ENCODE measurements around the gene ATXN1.

ATXN1 gene

DNA sequence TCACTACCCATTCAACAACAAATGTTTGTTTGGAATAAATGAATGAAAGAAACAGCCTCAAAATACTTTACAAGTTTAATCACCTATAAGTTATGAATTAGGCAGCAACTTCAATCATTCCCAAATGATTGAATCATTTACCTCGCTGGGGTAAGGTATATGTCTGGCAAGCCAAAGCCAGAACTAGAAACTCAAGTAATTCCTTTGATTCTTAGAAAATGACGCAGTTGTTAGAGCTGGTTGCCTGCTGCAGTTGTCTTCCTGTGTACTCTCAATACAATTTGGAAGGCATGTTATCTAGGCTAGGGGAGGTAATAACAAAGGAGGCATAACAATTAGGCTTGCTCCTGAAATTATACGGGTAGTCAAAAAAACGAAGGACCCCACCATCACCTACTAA lies 160.6 kb downstream of the ATXN1 start:
- no peak for DNase-seq

DNA sequence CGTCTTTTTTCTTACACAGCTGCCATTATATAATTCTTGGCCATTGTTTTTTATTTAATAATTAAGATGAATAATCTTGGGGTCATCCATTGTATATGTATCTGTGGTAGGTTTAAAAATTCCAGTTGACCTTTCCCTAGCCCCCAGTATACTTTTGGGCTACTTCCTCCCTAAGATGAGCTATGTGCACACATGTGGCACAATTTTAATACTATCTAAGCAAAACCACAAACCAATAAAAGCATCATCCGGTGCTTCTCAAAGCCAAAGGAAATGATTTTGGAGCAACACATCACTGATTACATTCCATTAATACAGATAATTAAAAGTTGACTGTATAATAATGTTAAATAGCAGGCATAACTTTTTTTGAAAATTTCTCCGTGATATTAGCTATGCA lies 161.2 kb downstream of the ATXN1 start:
- no peak for DNase-seq

DNA sequence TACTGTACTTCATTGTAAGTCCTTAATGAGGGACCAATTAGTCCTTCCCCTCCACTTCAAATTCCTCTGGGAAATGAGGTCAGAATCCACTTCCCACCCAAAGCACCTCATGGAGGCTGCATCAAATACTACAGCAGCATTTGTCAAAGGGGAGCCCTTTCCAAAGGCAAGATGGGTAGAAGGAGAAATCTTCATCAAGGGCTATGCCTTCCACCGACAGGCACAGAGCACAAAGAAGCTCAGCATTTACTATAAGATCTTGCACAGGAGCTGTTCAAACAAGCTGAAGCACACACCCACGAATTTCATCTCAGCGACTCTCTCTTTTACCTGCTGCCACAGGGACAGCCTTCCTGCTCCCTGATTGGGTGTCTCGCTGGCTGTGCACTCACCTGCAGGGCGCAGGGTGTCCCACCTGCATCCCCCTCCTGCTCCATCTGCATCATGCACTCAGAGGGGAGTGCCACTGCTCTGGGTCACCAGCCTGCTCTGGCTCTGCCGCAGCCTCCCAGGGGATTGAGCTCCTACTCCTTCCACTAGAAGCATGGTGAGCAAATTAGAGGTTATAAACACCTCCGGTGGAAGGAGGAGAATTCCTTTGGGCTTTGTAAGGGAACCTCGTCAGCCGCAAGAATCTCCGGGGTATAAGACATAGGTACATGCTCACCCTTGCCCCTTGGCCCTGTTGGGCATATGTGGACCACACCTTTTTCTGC lies 164.5 kb downstream of the ATXN1 start:
- no peak for DNase-seq

DNA sequence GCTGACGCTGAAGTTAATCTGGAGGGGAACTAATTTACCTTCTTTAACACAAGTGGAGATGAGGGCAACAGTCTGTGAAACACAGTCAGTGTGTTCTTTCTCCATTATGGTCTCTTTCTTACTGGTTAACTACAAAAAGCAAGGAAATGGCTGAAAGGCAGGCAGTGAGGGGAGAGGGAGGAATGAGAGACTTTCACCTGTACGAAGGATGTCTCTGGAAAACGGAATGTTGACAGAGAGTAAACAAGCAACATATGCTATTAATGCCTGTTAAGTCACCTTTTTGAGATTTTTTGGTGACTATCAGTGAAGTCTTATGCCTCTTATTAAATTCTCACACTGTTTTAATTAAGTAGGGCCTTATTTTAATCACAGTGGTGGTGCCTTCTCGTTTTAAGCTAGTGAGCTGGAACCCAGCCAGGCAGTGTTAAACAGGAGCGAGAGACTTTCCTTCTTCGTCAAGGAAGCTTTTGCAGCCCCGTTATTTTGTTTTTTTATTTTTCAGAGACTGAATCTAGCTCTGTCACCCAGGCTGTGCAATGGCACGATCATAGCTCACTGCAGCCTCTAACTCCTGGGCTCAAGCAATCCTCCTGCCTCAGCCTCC lies 165.6 kb downstream of the ATXN1 start:
- DNase-seq = no peak

DNA sequence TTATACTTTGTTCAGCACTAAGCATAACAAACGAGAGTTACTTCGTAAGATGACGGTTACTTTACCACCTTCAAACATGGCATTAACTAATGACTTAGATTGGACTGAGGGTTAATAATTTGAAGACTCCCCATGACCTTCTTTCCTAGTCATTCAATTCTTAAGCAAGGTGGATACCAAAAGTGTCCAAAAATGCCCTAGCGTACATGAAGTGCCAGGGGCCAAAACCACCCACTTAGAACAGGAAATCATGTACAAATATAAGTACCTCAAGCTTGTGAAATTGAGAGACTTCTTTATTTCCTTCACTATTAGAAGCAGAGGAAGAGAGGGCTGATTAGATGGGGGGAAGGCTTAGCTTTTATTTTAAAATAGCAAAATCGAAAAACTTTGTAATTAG lies 166.4 kb downstream of the ATXN1 start:
- no peak for DNase-seq

DNA sequence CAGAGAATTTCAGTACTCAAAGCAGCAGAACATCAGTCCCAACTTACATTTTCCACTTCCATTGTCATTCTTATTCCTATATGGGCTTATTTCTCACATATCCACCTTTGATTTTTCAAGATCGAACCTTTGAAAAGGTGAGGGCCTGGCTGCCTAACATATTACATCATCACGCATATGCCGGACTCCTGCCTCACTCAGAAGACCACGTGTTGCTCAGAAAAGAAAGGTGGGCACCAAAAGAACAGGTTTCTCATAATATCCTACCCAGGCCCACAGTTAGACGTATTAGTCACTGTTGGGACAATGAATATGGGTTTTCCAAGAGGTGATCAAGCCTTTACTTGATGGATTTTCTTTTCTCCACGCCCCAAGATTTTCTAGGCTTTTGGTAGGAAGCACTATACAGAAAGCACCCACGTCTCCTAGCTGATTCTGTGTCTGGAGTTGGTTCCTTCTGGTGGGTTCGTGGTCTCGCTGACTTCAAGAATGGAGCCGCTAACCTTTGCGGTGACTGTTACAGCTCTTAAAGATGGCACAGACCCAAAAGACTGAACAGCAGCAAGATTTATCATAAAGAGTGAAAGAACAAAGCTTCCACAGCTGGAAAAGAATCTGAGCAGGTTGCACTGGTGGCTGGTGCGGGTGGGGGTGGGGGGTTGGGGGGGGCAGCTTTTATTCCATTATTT lies 168.9 kb downstream of the ATXN1 start:
- DNase-seq = no peak

DNA sequence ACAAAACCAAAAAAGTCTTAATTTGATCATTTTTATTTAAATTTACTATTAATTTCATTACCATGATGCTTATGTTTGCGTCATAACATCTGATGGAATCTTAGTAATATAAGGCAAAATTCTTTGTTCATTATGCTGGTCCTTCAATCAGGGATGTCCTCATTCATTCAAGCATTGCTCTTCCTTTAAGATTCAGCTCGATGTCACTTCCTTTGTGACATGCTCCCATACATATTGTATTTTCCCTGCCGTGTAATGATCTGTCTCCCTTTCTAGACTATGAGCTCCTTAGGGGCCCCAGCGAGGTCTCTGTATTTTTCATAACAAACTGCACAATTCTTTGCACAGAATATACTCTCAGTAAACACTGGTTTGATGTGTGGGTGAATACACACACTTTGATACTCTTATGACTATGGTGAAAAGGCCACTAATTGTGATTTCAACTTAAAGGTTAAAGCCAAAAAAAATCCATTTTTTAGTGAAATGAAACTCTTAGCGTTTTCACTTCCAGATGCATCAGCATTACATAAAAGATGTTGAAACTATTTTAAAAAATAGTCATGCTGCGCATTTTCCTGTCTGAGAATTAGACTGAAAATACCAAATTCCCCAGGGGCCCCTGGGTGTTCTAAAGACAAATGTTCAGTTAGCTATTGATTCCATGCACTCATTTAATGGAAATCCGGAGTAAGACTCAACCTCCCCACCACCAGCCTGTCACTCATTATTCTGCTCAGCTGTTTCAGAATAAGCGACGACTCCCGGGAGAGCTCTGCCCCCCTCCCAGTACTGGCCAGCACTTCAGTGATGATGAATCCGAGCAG lies 169.7 kb downstream of the ATXN1 start:
- DNase-seq = peak; percentile 29

DNA sequence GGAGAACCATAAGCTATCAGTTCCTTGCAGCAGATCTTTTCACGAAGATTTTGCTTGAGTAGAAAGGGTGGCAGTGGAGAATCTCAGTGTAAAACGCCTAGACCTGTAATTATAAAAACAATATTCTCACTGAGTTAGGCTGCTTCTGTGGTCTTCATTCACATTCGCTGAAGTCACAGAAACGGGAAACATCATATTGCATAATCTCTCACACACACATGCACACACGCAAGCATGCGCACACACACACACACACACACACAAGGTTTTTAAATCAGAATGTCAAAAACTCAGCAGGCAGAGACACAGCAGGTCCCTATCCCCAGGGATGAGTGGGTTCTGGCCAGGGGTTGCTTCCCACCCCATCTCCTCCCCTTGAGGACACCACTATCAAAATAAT lies 175.5 kb downstream of the ATXN1 start:
- no peak for DNase-seq

DNA sequence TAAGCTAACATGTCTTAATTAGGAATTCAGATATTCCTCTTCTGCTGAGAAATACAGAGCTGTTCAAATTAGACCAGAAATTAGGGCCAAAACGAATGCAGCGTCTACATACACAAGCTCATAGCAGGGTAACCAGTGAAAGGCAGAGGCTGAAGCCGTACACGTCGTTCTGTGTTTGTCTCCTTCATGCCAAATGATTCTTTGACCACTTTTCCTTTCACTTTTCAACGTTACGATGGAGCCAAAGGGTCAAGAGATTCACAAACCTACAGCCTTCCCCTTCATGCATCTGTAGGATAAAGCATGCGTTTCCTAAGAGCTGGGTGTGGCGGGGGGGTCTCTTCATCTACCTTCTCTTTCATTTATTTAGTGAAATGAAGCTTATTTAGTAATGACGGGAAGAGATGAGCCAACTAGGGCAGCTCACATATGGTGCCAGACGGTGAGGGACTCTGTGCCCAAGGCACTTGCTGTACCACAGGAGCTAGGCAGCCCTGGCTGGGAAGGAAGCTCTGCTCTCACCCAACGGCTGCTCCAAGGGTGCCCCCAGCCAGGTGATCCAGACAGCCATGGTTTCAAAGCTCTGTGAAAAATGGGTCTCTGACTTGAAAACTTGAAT lies 178.0 kb downstream of the ATXN1 start:
- no peak for DNase-seq

DNA sequence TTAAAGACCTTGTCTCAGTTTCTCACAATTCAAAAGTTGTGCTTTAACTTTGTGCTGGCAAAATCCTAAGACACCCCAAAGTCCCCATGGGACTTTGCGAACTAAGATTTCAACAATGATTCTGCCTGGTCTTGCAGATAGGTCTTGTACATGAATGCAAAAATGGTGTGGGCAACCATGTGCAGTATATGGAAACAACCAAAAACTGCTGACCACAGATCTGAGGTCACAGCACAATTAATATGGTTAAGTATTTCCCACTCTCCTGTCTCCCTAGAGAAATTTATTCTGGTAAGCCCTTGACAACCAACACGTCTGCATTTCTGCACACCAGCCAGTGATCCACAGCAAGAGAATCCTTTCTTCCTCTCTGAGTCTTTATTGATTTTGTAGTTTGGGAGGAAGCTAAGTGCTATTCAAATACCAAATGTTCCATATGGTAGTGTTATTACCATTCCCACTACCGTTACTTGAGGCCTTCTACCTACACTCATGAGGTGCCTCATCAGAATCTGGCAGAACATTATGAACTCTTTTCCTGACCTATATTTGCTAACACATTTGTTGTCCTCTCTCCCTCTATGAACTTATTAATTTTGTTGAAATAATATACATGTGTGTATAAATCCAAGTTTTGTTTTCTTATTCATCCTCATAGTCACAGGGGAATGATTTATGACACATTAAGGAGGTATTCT lies 178.7 kb downstream of the ATXN1 start:
- DNase-seq = no peak

DNA sequence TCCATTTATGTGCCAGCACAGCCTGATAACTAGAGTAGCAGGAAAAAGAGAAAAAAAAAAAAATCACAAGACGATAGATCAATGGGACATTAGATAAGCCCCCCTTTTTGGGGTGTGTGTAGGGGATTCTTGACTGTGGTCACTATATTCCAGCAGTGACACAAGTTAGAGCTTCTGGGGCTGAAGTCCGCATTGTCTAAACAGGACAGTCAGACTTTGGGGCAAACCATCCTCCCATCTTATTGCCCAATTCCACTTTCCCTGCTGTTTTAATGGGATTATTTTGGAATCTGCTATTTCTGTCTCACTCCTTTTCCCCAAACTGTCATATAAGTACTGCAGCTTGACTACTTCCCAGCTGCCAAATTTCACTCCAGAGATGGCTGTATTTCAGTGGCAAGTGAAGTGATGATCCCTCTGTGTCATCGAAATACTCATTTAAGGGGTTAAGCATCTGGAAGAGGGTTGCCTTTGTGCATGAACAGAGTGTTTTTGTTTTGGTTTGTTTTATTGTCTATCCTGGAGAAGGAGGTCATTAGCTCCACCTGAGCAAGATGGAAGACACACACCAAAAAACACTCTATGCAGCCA lies 182.5 kb downstream of the ATXN1 start:
- DNase-seq = no peak

DNA sequence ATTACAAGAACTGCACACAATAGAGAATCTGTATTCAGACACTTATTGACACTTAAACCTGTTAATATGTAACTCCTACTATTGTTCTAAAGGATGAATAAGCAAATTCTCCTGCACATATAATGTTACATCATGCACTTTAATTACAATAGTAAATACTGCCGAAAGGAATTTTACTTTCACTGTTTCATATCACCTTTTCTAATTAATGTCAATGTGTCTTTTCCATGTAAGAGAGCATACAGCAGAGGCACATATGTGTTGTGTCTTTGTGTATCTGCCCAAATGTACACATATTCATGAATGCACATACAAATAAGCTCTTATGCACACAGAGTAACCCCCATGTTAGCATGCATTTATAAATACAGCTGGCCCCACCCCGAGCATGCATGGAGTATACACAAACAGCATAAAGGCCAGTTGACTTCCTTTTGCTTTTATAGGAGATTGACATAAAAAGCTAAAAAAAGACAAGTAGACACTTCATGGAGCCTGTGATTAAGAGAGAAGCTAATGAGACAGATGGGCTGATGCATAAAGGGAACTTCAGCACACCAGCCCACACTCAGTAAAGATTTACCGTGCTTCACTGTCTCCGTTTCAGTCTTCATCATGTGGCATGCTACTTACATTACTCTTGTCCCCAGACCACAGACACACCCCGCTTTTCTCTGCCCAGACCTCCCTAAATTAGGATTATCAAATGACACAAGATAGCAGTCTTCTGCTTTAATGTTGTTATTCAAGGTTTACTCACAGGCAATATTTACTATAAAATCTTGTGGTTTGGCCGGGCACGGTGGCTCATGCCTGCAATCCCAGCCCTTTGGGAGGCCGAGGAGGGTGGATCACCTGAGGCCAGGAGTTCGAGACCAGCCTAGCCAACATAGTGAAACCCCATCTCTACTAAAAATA lies 184.6 kb downstream of the ATXN1 start:
- no peak for DNase-seq

DNA sequence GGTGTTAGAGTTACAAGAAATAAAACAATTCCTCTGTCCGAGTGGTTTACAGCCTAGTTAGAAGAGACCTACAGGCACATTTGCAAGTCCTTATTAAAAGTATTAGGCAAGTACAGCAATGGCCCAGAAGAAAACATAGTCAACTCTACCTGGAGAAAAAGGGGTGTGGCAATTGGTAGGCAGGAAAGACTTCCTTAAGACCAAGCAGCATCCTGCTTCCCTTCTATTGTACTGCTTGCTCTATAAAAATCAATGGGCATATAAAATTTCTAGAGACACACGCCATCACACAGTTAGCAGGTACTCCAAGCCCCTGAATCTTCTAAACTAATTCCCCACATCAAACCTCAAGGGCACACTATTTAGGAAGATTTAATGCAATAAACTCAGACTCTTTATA lies 185.6 kb downstream of the ATXN1 start:
- DNase-seq = no peak

DNA sequence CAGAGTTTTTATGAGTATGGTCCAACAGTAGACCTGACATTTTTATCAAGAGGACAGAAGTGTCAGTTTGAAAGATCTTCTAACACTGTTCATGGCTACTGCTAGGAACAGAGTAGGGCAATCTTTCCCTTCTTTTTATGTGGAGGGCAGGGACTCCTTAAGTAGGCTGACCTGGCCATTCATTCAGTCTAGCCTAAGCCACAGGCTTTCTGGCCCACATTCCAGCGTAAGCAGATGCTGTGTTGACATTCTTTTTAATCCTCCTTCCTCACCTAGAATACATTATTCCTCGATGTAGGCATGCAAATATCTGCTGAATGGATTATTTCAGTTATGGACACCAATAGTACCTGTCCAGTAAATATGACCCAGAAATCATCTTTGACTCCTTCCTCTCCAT lies 188.3 kb downstream of the ATXN1 start:
- DNase-seq = no peak

DNA sequence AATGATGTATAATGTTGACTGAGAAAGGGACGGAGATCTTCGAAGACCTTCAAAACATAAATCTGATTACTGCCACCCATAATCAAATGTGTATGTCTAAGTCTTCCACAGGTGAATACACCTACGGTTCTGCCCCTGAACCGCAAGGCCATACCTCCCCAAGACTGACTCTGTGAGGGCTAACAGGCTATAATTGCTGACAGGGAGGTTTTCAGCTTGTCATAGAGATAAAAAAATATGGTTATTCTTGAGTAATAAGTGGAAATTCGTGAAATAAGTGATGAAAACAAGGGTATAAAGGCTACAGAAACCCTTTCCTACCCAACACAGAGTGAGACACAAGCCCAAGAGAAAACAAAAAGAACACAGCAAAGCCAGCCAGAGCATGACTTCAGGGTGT lies 188.9 kb downstream of the ATXN1 start:
- no peak for DNase-seq

DNA sequence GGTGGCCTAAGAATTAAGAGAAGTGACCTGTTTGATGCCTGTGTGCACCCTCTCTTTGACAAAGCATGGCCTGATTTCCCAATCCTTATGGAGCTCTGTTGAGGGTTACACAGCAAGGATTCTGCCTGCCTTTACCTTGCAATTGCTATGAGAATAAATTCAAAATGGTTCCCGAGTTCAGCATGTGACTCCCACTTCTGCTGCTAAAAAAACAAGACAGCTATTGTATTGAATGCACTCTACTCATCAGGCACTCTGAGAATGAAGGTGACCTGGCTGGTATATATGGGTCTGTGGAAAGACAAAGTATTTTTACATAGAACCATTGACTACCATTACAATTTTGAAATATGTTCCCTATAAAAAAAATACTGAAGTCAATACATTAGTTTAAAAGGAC lies 190.3 kb downstream of the ATXN1 start:
- DNase-seq = no peak

DNA sequence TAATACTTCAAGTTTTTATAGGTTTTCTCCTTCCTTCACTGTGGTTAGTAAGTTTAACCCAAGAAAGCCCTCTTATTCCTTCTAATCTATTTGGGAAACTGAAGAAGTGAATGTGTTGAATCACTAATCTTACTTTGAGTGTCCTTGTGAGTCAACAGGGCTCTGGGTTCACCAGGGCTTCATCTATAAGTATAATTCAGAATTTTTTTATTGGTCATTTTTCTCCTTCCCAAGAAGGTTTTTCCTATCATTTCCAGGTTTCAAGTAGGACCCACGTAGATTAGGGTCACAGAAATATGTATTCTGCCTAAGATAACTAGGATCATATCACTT lies 191.1 kb downstream of the ATXN1 start:
- no peak for DNase-seq

DNA sequence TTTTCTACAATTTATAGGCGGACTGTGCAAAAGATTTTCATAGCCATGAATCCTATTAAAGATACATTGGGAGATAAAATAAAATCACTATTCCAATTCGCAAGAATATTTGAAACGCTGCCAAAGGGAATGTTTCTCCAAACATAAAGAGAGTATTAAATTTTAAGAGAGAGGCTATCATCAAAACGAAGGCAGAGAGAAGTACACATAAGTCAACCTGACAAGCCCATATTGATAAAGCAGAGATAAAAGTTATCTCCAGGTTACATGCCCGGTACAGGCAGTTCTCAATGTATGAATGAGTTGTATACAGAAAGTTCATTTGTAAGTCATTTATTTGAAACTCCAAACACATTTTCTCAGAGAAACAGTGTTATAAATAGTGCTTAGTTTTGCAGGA lies 193.1 kb downstream of the ATXN1 start:
- no peak for DNase-seq

DNA sequence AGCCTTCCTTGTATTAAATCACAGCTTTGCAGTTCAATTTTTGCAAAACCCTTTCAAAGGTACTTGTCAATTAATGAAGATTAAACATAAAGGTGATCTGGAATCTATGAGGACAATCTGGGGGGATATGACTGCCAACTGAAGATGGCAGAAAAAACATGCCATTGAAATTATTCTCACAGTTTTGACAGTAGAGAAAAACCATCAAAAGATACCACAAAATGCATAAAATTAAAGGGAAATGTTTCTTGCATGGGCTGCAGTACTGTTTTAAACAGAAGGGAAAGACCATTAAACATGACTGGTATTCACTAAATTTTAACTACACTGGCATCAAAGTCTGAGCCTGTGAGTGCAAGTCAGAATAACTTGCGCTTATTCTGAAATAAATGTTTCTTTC lies 194.2 kb downstream of the ATXN1 start:
- no peak for DNase-seq

DNA sequence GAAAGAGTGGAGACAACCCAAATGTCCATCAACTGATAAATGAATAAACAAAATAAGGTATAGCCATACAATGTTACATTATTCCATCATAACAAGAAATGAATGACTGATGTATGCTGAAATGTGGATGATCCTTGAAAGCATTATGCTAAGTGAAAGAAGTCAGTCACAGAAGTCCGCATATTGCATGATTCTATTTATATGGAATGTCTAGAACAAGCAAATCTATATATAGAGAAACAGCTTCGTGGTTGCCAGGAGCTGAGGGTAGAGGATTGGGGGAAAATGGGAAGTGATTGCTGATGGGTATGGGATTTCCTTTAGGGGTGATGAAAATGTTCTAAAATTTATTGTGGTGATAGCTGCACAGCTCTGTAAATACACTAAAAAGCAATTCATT lies 196.8 kb downstream of the ATXN1 start:
- DNase-seq = no peak

DNA sequence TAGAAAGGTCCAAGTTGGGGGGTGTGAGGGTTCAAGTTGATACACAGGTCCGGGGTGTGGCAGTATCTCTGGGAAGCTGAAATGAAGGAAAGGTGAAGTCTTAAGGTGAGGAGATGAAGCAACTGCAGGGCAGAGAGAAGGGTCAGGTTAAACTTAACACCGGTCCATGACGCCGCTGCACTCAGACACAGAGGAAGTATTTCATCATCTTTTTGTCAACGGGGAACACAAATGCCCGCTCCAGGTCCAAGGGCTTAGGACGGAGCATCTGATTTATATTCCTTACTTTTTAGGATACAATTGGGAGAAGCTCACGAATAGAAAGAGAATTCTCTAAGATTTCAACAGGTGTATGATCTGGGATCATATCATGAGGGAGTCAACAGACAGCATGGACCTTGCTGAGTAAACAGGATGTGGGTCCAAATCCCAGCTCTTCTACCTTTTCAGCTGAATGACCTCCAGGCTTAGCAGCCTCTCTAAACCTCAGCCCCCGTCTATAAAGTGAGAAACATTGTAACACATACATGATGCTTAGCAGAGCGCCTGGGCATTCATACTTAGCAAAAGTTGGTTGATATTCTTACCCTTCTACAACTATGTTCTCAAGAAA lies 197.5 kb downstream of the ATXN1 start:
- no peak for DNase-seq
